GM23338 (cell line): ENCODE results near the gene HCN2. TPM values are rescaled to one million over a fixed set of nuclear protein-coding genes. Genes with fewer than 3 reads are reported as not detected.

Experiments
- ATAC-seq: fragments of 200-7000 bp; cut with Tn5 transposase; 3 replicates; pipeline ENCODE4 v1.9.1; 2020
- DNase-seq: peaks from one replicate; pipeline ENCODE4 v3.0.0-alpha.2; 2015; ENCODE audit warnings: low spot score
- H2AFZ ChIP-seq: fragments of 200-600 bp; sonication (generic); 2 replicates; pipeline ENCODE4 v1.8.0; 2016; ENCODE audit warnings: antibody characterized with exemption, mild to moderate bottlenecking, moderate library complexity
- H3F3A ChIP-seq: fragments of 200-600 bp; sonication (generic); replicated peaks from 2 replicates; pipeline ENCODE4 v1.8.0; 2017; ENCODE audit warnings: antibody characterized with exemption, mixed run types, low read depth
- H3K27ac ChIP-seq: fragments of 200-600 bp; sonication (generic); 2 replicates; pipeline ENCODE4 v1.6.1; 2016; ENCODE audit warnings: low read depth
- H3K27me3 ChIP-seq: fragments of 200-600 bp; sonication (generic); 2 replicates; pipeline ENCODE4 v1.8.0; 2016; ENCODE audit warnings: mild to moderate bottlenecking, mixed run types, moderate library complexity; ENCODE audit not compliant: insufficient read depth
- H3K36me3 ChIP-seq: fragments of 200-600 bp; sonication (generic); 2 replicates; pipeline ENCODE4 v1.8.0; 2016; ENCODE audit warnings: mild to moderate bottlenecking; ENCODE audit not compliant: insufficient read depth
- H3K4me1 ChIP-seq: fragments of 200-600 bp; sonication (generic); 2 replicates; pipeline ENCODE4 v1.8.0; 2016; ENCODE audit warnings: mild to moderate bottlenecking, moderate library complexity; ENCODE audit not compliant: insufficient read depth
- H3K4me2 ChIP-seq: fragments of 200-600 bp; sonication (generic); 2 replicates; pipeline ENCODE4 v1.7.1; 2017; ENCODE audit warnings: mixed run types
- H3K4me3 ChIP-seq: fragments of 200-600 bp; sonication (generic); 2 replicates; pipeline ENCODE4 v1.6.1; 2016; ENCODE audit warnings: mixed run types
- H3K79me2 ChIP-seq: fragments of 200-600 bp; sonication (generic); replicated peaks from 2 replicates; pipeline ENCODE4 v1.8.0; 2017; ENCODE audit warnings: mild to moderate bottlenecking; ENCODE audit not compliant: insufficient read depth
- H3K9me2 ChIP-seq: fragments of 200-600 bp; sonication (generic); 2 replicates; pipeline ENCODE4 v1.8.0; 2017; ENCODE audit not compliant: insufficient read depth
- H4K20me1 ChIP-seq: fragments of 200-600 bp; sonication (generic); replicated peaks from 2 replicates; pipeline ENCODE4 v1.8.0; 2017; ENCODE audit warnings: mild to moderate bottlenecking; ENCODE audit not compliant: insufficient read depth
- H3K27ac Mint-ChIP-seq: 2 replicates; pipeline ENCODE4 v1.8.0; 2020; ENCODE audit warnings: inconsistent platforms, mild to moderate bottlenecking, moderate library complexity, mixed read lengths
- H3K27me3 Mint-ChIP-seq: 3 replicates; pipeline ENCODE4 v1.8.0; 2022; ENCODE audit warnings: low read depth, mild to moderate bottlenecking, moderate library complexity, mixed read lengths, inconsistent platforms; ENCODE audit not compliant: insufficient read depth, poor library complexity
- H3K36me3 Mint-ChIP-seq: 3 replicates; pipeline ENCODE4 v1.8.0; 2021; ENCODE audit warnings: low read depth, mild to moderate bottlenecking, inconsistent platforms, moderate library complexity, mixed read lengths
- H3K4me1 Mint-ChIP-seq: 3 replicates; pipeline ENCODE4 v1.8.0; 2020; ENCODE audit warnings: mild to moderate bottlenecking, inconsistent platforms, mixed read lengths
- H3K4me3 Mint-ChIP-seq: 3 replicates; pipeline ENCODE4 v1.8.0; 2021; ENCODE audit warnings: moderate library complexity, mild to moderate bottlenecking, inconsistent platforms, mixed read lengths
- H3K9me3 Mint-ChIP-seq: 3 replicates; pipeline ENCODE4 v1.8.0; 2020; ENCODE audit warnings: moderate library complexity, mild to moderate bottlenecking, inconsistent platforms, mixed read lengths
- CREB1 ChIP-seq: fragments of 250-450 bp; sonication (Bioruptor Pico); IDR thresholded peaks from 2 replicates; pipeline ENCODE4 v1.5.0; 2020; ENCODE audit warnings: low read depth, mild to moderate bottlenecking, moderate library complexity
- EZH2 ChIP-seq: fragments of 200-600 bp; sonication (generic); IDR thresholded peaks from one replicate; pipeline ENCODE4 v1.8.0; 2017; ENCODE audit warnings: antibody characterized with exemption, mild to moderate bottlenecking, low read depth; ENCODE audit not compliant: unreplicated experiment
- EZH2phosphoT487 ChIP-seq: fragments of 200-600 bp; sonication (generic); IDR thresholded peaks from one replicate; pipeline ENCODE4 v1.8.1; 2018; ENCODE audit warnings: antibody characterized with exemption; ENCODE audit not compliant: unreplicated experiment
- JUNB ChIP-seq: IDR thresholded peaks from one replicate; pipeline ENCODE4 v1.6.1; 2016; ENCODE audit warnings: antibody characterized with exemption; ENCODE audit not compliant: unreplicated experiment
- NANOG ChIP-seq: IDR thresholded peaks from 2 replicates; pipeline ENCODE4 v1.6.1; 2016; ENCODE audit warnings: antibody characterized with exemption, borderline replicate concordance
- POLR2AphosphoS5 ChIP-seq: IDR thresholded peaks from 2 replicates; pipeline ENCODE4 v1.6.1; 2016; ENCODE audit warnings: antibody characterized with exemption, low read depth
- STAT1 ChIP-seq: IDR thresholded peaks from one replicate; pipeline ENCODE4 v1.6.1; 2016; ENCODE audit warnings: antibody characterized with exemption; ENCODE audit not compliant: unreplicated experiment
- ZNF114 ChIP-seq: fragments of 250-450 bp; sonication (Bioruptor Pico); IDR thresholded peaks from 2 replicates; pipeline ENCODE4 v1.5.0; 2020; ENCODE audit warnings: mild to moderate bottlenecking, moderate library complexity
- ZNF331 ChIP-seq: fragments of 250-450 bp; sonication (Bioruptor Pico); IDR thresholded peaks from 2 replicates; pipeline ENCODE4 v1.5.0; 2020; ENCODE audit warnings: low read depth, mild to moderate bottlenecking, moderate library complexity
- polyA plus RNA-seq: library from polyadenylated mRNA; unstranded; fragments of >200 nt; fragmentation: Nextera tagmentation; extraction: Ambion mirVana; gene quantifications from 2 replicates; pipeline ENCODE4 v1.2.1, GENCODE V29; 2016
- total RNA-seq: library from RNA; depleted of rRNA; stranded (reverse); fragments of >200 nt; shearing (Covaris generic); gene quantifications from 2 replicates; pipeline ENCODE4 v1.2.3, GENCODE V29; 2014
- TF ChIP-seq, protein P1 (sequence below): fragments of 250-450 bp; sonication (Bioruptor Pico); IDR thresholded peaks from 2 replicates; pipeline ENCODE4 v1.5.0; 2020; ENCODE audit warnings: mild to moderate bottlenecking, moderate library complexity
- TF ChIP-seq, protein P2 (sequence below): IDR thresholded peaks from one replicate; pipeline ENCODE4 v1.6.1; 2018; ENCODE audit warnings: antibody characterized with exemption; ENCODE audit not compliant: unreplicated experiment
- TF ChIP-seq, protein P3 (sequence below): IDR thresholded peaks from 2 replicates; pipeline ENCODE4 v1.6.1; 2016; ENCODE audit warnings: antibody characterized with exemption
- TF ChIP-seq, protein P4 (sequence below), 2 experiments: fragments of 200-600 bp in 1 of 2; sonication (generic) in 1 of 2; conservative IDR thresholded peaks; 2 replicates each; pipeline versions ENCODE4 v1.5.1 to v1.6.1; 2016 to 2017; ENCODE audit warnings: antibody characterized with exemption in 2 of 2, low read depth in 2 of 2, mild to moderate bottlenecking in 2 of 2, moderate library complexity in 1 of 2

Gene HCN2
- total and polyA plus RNA-seq, 2 experiments from 2014 or later: 0.06 to 2.9 TPM

DNA sequence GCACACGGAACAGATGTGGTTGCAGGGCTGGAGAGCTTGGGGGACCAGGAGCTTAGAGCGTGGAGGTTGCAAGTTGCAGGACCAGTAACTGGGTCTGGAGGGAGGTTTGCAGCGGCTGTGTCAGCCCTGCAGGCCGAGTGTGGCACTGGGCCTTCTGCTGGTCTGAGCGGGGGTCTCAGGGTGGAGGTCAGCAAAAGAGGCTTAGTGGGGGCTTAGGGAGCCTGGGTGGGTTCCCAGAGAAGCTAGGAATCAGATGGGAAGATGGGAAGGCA, 5.8 kb upstream of the HCN2 start:
- DNase-seq (peak; percentile 42), ATAC-seq (peak; percentile 3; the same call in 2 of the 3 replicates)
- H3K36me3 Mint-ChIP-seq: peaks cover 17% of the 10 kb centered on the region
- Histone ChIP-seq H3K4me2 (no peak overlapping the region), H3K36me3 (no peaks in the 10 kb centered on the region; the same call in 1 of the 2 replicates), H4K20me1 (peaks cover 15% of the 10 kb centered on the region; the same call in 1 of the 2 replicates), H3F3A (peaks cover 19% of the 10 kb centered on the region), H2AFZ (no peak overlapping the region), H3K27me3 (peaks cover 7% of the 10 kb centered on the region), H3K79me2 (peaks cover 14% of the 10 kb centered on the region), H3K4me1 (peaks cover 5% of the 10 kb centered on the region; the same call in 1 of the 2 replicates), H3K9me2 (no peaks in the 10 kb centered on the region), H3K27ac (no peak overlapping the region), H3K4me3 (no peak overlapping the region)
- peak overlapping the region; percentile 18; the same call in 1 of the 3 replicates for H3K4me3 Mint-ChIP-seq
- peaks cover 5% of the 10 kb centered on the region; the same call in 2 of the 3 replicates for H3K4me1 Mint-ChIP-seq
- H3K27me3 Mint-ChIP-seq: peaks cover 30% of the 10 kb centered on the region
- no peak for TF ChIP-seq POLR2AphosphoS5
- no peak for TF ChIP-seq EZH2
- no peak for TF ChIP-seq ZNF114 (CRISPR knock-in tag)
- TF ChIP-seq, protein P1, sequence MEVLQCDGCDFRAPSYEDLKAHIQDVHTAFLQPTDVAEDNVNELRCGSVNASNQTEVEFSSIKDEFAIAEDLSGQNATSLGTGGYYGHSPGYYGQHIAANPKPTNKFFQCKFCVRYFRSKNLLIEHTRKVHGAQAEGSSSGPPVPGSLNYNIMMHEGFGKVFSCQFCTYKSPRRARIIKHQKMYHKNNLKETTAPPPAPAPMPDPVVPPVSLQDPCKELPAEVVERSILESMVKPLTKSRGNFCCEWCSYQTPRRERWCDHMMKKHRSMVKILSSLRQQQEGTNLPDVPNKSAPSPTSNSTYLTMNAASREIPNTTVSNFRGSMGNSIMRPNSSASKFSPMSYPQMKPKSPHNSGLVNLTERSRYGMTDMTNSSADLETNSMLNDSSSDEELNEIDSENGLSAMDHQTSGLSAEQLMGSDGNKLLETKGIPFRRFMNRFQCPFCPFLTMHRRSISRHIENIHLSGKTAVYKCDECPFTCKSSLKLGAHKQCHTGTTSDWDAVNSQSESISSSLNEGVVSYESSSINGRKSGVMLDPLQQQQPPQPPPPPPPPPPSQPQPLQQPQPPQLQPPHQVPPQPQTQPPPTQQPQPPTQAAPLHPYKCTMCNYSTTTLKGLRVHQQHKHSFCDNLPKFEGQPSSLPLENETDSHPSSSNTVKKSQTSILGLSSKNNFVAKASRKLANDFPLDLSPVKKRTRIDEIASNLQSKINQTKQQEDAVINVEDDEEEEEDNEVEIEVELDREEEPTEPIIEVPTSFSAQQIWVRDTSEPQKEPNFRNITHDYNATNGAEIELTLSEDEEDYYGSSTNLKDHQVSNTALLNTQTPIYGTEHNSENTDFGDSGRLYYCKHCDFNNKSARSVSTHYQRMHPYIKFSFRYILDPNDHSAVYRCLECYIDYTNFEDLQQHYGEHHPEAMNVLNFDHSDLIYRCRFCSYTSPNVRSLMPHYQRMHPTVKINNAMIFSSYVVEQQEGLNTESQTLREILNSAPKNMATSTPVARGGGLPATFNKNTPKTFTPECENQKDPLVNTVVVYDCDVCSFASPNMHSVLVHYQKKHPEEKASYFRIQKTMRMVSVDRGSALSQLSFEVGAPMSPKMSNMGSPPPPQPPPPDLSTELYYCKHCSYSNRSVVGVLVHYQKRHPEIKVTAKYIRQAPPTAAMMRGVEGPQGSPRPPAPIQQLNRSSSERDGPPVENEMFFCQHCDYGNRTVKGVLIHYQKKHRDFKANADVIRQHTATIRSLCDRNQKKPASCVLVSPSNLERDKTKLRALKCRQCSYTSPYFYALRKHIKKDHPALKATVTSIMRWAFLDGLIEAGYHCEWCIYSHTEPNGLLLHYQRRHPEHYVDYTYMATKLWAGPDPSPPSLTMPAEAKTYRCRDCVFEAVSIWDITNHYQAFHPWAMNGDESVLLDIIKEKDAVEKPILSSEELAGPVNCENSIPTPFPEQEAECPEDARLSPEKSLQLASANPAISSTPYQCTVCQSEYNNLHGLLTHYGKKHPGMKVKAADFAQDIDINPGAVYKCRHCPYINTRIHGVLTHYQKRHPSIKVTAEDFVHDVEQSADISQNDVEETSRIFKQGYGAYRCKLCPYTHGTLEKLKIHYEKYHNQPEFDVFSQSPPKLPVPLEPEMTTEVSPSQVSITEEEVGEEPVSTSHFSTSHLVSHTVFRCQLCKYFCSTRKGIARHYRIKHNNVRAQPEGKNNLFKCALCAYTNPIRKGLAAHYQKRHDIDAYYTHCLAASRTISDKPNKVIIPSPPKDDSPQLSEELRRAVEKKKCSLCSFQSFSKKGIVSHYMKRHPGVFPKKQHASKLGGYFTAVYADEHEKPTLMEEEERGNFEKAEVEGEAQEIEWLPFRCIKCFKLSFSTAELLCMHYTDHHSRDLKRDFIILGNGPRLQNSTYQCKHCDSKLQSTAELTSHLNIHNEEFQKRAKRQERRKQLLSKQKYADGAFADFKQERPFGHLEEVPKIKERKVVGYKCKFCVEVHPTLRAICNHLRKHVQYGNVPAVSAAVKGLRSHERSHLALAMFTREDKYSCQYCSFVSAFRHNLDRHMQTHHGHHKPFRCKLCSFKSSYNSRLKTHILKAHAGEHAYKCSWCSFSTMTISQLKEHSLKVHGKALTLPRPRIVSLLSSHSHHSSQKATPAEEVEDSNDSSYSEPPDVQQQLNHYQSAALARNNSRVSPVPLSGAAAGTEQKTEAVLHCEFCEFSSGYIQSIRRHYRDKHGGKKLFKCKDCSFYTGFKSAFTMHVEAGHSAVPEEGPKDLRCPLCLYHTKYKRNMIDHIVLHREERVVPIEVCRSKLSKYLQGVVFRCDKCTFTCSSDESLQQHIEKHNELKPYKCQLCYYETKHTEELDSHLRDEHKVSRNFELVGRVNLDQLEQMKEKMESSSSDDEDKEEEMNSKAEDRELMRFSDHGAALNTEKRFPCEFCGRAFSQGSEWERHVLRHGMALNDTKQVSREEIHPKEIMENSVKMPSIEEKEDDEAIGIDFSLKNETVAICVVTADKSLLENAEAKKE (CRISPR knock-in tag): no peak
- no peak for TF ChIP-seq JUNB
- TF ChIP-seq, protein P2, sequence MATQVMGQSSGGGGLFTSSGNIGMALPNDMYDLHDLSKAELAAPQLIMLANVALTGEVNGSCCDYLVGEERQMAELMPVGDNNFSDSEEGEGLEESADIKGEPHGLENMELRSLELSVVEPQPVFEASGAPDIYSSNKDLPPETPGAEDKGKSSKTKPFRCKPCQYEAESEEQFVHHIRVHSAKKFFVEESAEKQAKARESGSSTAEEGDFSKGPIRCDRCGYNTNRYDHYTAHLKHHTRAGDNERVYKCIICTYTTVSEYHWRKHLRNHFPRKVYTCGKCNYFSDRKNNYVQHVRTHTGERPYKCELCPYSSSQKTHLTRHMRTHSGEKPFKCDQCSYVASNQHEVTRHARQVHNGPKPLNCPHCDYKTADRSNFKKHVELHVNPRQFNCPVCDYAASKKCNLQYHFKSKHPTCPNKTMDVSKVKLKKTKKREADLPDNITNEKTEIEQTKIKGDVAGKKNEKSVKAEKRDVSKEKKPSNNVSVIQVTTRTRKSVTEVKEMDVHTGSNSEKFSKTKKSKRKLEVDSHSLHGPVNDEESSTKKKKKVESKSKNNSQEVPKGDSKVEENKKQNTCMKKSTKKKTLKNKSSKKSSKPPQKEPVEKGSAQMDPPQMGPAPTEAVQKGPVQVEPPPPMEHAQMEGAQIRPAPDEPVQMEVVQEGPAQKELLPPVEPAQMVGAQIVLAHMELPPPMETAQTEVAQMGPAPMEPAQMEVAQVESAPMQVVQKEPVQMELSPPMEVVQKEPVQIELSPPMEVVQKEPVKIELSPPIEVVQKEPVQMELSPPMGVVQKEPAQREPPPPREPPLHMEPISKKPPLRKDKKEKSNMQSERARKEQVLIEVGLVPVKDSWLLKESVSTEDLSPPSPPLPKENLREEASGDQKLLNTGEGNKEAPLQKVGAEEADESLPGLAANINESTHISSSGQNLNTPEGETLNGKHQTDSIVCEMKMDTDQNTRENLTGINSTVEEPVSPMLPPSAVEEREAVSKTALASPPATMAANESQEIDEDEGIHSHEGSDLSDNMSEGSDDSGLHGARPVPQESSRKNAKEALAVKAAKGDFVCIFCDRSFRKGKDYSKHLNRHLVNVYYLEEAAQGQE: no peak
- no peak for TF ChIP-seq EZH2phosphoT487
- TF ChIP-seq, protein P3, sequence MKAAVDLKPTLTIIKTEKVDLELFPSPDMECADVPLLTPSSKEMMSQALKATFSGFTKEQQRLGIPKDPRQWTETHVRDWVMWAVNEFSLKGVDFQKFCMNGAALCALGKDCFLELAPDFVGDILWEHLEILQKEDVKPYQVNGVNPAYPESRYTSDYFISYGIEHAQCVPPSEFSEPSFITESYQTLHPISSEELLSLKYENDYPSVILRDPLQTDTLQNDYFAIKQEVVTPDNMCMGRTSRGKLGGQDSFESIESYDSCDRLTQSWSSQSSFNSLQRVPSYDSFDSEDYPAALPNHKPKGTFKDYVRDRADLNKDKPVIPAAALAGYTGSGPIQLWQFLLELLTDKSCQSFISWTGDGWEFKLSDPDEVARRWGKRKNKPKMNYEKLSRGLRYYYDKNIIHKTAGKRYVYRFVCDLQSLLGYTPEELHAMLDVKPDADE: no peak
- no peak for TF ChIP-seq CREB1 (CRISPR knock-in tag)
- TF ChIP-seq, protein P4, sequence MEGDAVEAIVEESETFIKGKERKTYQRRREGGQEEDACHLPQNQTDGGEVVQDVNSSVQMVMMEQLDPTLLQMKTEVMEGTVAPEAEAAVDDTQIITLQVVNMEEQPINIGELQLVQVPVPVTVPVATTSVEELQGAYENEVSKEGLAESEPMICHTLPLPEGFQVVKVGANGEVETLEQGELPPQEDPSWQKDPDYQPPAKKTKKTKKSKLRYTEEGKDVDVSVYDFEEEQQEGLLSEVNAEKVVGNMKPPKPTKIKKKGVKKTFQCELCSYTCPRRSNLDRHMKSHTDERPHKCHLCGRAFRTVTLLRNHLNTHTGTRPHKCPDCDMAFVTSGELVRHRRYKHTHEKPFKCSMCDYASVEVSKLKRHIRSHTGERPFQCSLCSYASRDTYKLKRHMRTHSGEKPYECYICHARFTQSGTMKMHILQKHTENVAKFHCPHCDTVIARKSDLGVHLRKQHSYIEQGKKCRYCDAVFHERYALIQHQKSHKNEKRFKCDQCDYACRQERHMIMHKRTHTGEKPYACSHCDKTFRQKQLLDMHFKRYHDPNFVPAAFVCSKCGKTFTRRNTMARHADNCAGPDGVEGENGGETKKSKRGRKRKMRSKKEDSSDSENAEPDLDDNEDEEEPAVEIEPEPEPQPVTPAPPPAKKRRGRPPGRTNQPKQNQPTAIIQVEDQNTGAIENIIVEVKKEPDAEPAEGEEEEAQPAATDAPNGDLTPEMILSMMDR (conservative IDR thresholded peaks at IDR 0.05; ENCODE audit: low read depth in 2 of 2): no peak
- TF ChIP-seq STAT1: no peak
- no peak for TF ChIP-seq ZNF331 (CRISPR knock-in tag)
- no peak for TF ChIP-seq NANOG
- peak overlapping the region; percentile 80; the same call in 1 of the 2 replicates for H3K27ac Mint-ChIP-seq
- no peaks in the 10 kb centered on the region for H3K9me3 Mint-ChIP-seq
